ENCODE measurements around the gene EFCAB8.

DNA sequence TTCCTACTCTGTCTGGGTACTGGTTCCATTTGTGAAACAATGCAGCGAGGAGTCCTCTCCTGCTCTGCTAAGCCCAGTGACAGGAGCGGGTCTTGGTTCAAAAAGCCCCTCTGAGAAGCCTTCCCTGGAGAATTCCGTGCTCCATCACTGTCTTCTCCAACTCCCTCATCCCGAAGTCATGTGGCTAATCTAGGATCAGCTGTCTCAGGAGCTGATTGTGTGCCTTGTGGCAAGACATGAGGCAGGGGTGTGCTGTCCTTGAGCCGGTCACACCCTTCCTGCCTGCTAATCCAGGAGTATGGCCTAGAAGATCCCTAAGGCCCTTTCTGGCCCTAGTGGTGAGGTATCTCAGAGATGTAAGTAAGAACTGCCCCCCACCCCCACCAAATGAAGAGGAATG is 72.0 kb downstream of the EFCAB8 start:
- TF ChIP-seq, protein P1, sequence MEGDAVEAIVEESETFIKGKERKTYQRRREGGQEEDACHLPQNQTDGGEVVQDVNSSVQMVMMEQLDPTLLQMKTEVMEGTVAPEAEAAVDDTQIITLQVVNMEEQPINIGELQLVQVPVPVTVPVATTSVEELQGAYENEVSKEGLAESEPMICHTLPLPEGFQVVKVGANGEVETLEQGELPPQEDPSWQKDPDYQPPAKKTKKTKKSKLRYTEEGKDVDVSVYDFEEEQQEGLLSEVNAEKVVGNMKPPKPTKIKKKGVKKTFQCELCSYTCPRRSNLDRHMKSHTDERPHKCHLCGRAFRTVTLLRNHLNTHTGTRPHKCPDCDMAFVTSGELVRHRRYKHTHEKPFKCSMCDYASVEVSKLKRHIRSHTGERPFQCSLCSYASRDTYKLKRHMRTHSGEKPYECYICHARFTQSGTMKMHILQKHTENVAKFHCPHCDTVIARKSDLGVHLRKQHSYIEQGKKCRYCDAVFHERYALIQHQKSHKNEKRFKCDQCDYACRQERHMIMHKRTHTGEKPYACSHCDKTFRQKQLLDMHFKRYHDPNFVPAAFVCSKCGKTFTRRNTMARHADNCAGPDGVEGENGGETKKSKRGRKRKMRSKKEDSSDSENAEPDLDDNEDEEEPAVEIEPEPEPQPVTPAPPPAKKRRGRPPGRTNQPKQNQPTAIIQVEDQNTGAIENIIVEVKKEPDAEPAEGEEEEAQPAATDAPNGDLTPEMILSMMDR (IDR thresholded peaks at IDR 0.05; ENCODE audit: poor library complexity): no peak
- TF ChIP-seq EZH2phosphoT487 (IDR thresholded peaks at IDR 0.05; ENCODE audit: low read depth, severe bottlenecking, unreplicated experiment) (no peak), EZH2 (IDR thresholded peaks at IDR 0.05; ENCODE audit: borderline replicate concordance) (no peak)
